ENCODE measurements around the gene TRPV2.

TRPV2 gene

DNA sequence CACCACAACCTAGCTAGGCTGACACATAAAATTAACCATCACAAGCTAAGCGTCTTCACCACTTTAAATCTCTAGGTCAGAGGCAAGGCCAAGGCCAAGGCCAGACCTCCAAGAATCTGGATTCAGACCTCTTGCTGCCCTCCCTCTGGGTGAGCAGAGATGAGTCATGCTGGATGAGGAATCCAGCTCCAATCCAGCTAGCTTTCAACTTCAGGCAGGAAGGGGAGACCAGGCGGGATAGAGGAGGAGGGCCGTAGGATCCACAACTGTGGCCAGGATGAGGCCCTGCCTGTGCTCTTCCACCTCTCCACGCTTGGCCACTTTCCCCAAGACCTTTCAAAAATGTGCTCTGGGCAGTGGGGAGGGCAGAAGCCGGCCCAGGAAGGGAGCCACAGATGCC, 61.9 kb downstream of the TRPV2 start:
- DNase-seq = no peak

DNA sequence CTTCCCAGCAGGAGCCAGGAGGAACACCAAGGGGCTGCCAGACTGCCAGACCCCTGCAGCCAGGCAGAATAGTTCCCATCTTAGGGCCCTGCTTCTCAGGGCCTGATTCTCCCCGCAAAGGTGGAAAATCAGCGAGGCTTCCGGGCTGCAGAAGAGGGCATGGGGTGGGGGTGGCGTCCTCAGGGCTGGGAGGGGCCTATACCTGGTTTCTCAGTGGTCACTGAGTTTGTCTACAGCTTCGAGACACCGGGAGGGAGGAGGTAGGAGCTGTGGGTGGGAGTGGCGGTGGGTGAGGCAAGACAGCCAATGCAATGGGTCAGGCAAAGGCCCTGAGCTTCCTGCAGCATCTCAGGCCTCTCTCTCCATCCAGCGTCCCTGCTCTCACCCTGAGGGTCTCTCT, 62.3 kb downstream of the TRPV2 start:
- DNase-seq = no peak

- no peak for DNase-seq
Observed at GRCh38 chr17:16478649-16479048, 63.3 kb downstream of the TRPV2 start.

GRCh38 chr17:16479264-16479663, 63.9 kb downstream of the TRPV2 start:
- no peak for DNase-seq

DNA sequence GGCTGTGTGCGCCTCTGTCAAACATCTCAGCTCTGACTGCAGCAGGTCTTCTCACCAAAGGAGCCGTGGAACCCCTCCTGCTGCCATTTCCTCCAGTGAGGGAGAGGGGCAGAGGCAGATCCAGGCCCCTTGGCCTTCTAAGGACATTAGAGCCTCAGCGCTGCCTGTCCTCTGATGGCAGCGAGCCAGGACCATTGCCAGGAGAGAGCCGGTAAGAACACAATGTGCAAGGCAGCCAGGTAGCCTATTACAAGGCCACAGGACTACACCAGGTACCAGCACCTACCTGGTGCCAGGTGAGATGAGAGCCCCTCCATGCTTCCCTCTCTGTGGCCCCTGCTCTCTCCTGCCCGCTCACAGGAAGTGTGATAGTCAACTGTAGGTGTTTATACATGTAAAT, 65.6 kb downstream of the TRPV2 start:
- no peak for DNase-seq

DNA sequence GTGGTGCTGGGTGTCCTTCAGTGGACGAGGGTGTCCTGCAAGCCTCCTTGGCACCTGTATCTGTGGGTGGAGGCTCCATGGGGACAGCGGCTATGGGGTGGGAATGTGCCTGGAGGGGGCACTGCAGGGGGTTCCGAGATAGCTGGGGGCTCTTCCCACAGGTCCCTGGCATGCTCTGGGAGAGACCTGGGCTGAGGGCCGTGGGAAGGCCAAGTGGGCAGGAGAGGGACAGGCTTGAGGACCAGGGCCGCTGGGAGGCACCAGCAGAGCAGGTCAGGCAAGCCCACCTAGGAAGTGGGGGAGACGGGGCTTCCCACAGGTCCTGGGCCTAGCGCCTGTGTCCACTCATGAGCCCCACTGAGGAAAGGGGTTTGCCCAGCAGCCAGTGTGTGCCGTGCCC, 66.9 kb downstream of the TRPV2 start:
- no peak for DNase-seq

DNA sequence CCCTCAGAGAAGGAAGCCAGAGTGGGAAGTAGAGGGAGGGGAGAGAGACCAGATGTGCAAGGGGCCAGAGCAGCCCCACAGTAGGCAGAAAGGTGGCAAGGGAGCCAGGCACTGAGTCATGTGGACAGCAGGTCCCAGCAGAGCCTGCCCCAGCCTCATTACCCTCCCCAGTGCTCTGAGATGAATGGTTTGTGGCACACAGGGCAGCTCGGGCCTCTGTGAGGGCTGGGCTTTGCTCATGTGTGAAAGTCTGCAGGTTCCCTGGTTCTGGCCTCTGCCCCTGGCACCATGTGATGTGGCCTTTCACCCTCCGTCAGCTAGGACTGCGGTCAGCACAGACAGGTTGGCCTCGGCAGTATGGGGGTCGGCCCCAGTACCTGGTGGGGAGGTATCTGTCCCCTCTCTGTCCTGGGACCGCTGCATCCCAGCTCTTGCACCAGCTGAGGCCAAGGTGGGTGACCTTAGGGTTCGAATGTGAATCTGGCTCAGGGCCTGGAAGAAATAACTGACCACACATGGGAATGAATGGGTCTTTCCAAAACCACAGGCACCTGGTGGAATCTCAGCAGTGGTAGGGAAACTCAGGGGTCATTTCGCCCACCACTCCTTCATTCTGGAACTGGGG, 67.8 kb downstream of the TRPV2 start:
- DNase-seq = no peak

GRCh38 chr17:16484445-16485175, 69.2 kb downstream of the TRPV2 start:
- DNase-seq = peak; percentile 89

Data from NCI-H2171 treated with DMSO at 0.1 percent for 48 hours (cell line).